ENCODE data around the gene EIF6.

GRCh38 chr20:35318502-35319157, 34.1 kb upstream of the EIF6 start:
- TF ChIP-seq POLR2A (IDR thresholded peaks at IDR 0.05) (no peak), CTCF (IDR thresholded peaks at IDR 0.05) (no peak)
